Right lobe of liver (tissue), 6 donors: ENCODE results near the gene SNED1. TPM values are rescaled to one million over a fixed set of nuclear protein-coding genes. Genes with fewer than 3 reads are reported as not detected.

Experiments used
- ATAC-seq, 4 donors: fragments of 200-7000 bp; cut with Tn5 transposase; one replicate each; pipeline ENCODE4 v1.9.1; 2020; ENCODE audit warnings: mild to moderate bottlenecking in 4 of 4, moderate library complexity in 4 of 4
- DNase-seq, 3 donors: peaks; one replicate each; pipeline ENCODE4 v3.0.0-alpha.2; 2020
- H3K27ac ChIP-seq, 3 donors: fragments of 200-600 bp; one replicate each; pipeline ENCODE4 v1.8.0; 2022
- H3K27me3 ChIP-seq, 2 donors: fragments of 200-600 bp; one replicate each; pipeline ENCODE4 v1.8.0; 2022
- H3K36me3 ChIP-seq, 4 donors: fragments of 200-600 bp; sonication (generic) in 1 of 4; one replicate each; pipeline versions ENCODE4 v1.5.1 to v1.8.0; 2017 to 2022; ENCODE audit warnings: control low read depth in 1 of 4
- H3K4me1 ChIP-seq, 4 donors: fragments of 200-600 bp; sonication (generic) in 1 of 4; one replicate each; pipeline versions ENCODE4 v1.5.1 to v1.8.0; 2017 to 2022; ENCODE audit warnings: control low read depth in 1 of 4
- H3K4me3 ChIP-seq, 3 donors: fragments of 200-600 bp; one replicate each; pipeline ENCODE4 v1.8.0; 2022
- H3K9me3 ChIP-seq, 4 donors: fragments of 200-600 bp; sonication (generic) in 1 of 4; one replicate each; pipeline versions ENCODE4 v1.5.1 to v1.8.0; 2017 to 2022; ENCODE audit warnings: control low read depth in 1 of 4
- CTCF ChIP-seq, 4 donors: fragments of 200-600 bp in 3 of 4; fragments of 450-650 bp in 1 of 4; IDR thresholded peaks; one replicate each; pipeline versions ENCODE4 v1.5.1 to v1.8.0; 2016 to 2022; ENCODE audit warnings: antibody characterized with exemption in 4 of 4, mild to moderate bottlenecking in 2 of 4
- POLR2A ChIP-seq: fragments of 450-650 bp; IDR thresholded peaks from one replicate; pipeline ENCODE4 v1.6.1; 2017; ENCODE audit warnings: antibody characterized with exemption, mild to moderate bottlenecking
- WGBS: methylation state at CpG from one replicate; pipeline ENCODE4 v1.1.6; 2018; ENCODE audit warnings: low coverage, low lambda C conversion rate; ENCODE audit not compliant: insufficient coverage; ENCODE audit errors: missing lambda C conversion rate; 5-methylcytosine and 5-hydroxymethylcytosine counted together
- intact Hi-C, 2 donors: fragments of 100-400 bp; cut with DNase I; formaldehyde crosslinking; loops; one replicate each; pipeline versions ENCODE4 v1.11.2 to v1.14.1; 2022
- total RNA-seq, 6 experiments: library from RNA; depleted of rRNA in 2 of 6; stranded (reverse); fragments of >200 nt in 2 of 6; fragmentation: NEBNext Ultra II Directional in 3 of 6; extraction: Animal tissue kit (Norgen Biotek cat#: 25700) in 3 of 6; gene quantifications; one replicate each; pipeline versions ENCODE4 v1.1.0 to v1.2.4, GENCODE V29; 2016 to 2023
- donor health status: DM: no; HTN: yes; CAD: no.
- donor health status: DM: no; HTN: no; CAD: no.
- donor health status: DM: no; HTN: no; CAD: no.
- donor health status: DM: no; HTN: yes; CAD: no.
- donor health status: DM: no; HTN: yes; CAD: no.

SNED1 gene
- total RNA-seq, 6 experiments from 2014 or later = 7.4 to 27.8 (median 13.2) TPM

- no peak for TF ChIP-seq POLR2A
- no peak for DNase-seq
- Histone ChIP-seq H3K9me3 (no peaks in the 10 kb centered on the region), H3K27me3 (no peaks in the 10 kb centered on the region), H3K27ac (no peak overlapping the region), H3K4me3 (no peak overlapping the region), H3K36me3 (peaks cover 0 to 46% (median 20%) of the 10 kb centered on the region in 4 donors), H3K4me1 (peaks cover 0 to 15% (median 0%) of the 10 kb centered on the region in 4 donors)
- WGBS = 97% methylated on average over 4 of the region's 4 CpGs
- intact Hi-C loops = no loop called here
- no peak for ATAC-seq
These were observed 86.5 kb downstream of the SNED1 start for GRCh38 chr2:241084856-241085444.

- 84% methylated on average over 19 of the region's 29 CpGs for WGBS
- ATAC-seq = no peak
- DNase-seq = peak in 2 of 3 donors; percentile 11 to 38
These were observed 89.2 kb downstream of the SNED1 start for GRCh38 chr2:241087420-241088268.

GRCh38 chr2:241088376-241088775 is 90.0 kb downstream of the SNED1 start:
- H3K9me3 ChIP-seq = no peaks in the 10 kb centered on the region
- H3K36me3 ChIP-seq = peaks cover 0 to 72% (median 24%) of the 10 kb centered on the region in 4 donors
- TF ChIP-seq POLR2A = no peak
- no peak for TF ChIP-seq CTCF (IDR thresholded peaks at IDR 0.05)
- no peak overlapping the region for H3K27ac ChIP-seq
- H3K4me3 ChIP-seq = no peak overlapping the region
- peaks cover 0 to 12% (median 6%) of the 10 kb centered on the region in 4 donors for H3K4me1 ChIP-seq
- ATAC-seq (peak in 3 of 4 donors; percentile 20 to 52 (median 37)), DNase-seq (peak in 2 of 3 donors; percentile 23 to 36)
- 67% methylated on average over 4 of the region's 8 CpGs for WGBS
- H3K27me3 ChIP-seq = no peaks in the 10 kb centered on the region
- intact Hi-C loops = no loop called here

More at GRCh38 chr2:241087420-241088268, 89.2 kb downstream of the SNED1 start:
- Histone ChIP-seq H3K9me3 (no peaks in the 10 kb centered on the region), H3K4me3 (no peak overlapping the region), H3K27me3 (no peaks in the 10 kb centered on the region), H3K4me1 (peaks cover 0 to 7% (median 3%) of the 10 kb centered on the region in 4 donors), H3K36me3 (peaks cover 0 to 70% (median 24%) of the 10 kb centered on the region in 4 donors), H3K27ac (no peak overlapping the region)
- TF ChIP-seq CTCF (IDR thresholded peaks at IDR 0.05) = no peak
- TF ChIP-seq POLR2A = no peak
- intact Hi-C loops = no loop called here

DNA sequence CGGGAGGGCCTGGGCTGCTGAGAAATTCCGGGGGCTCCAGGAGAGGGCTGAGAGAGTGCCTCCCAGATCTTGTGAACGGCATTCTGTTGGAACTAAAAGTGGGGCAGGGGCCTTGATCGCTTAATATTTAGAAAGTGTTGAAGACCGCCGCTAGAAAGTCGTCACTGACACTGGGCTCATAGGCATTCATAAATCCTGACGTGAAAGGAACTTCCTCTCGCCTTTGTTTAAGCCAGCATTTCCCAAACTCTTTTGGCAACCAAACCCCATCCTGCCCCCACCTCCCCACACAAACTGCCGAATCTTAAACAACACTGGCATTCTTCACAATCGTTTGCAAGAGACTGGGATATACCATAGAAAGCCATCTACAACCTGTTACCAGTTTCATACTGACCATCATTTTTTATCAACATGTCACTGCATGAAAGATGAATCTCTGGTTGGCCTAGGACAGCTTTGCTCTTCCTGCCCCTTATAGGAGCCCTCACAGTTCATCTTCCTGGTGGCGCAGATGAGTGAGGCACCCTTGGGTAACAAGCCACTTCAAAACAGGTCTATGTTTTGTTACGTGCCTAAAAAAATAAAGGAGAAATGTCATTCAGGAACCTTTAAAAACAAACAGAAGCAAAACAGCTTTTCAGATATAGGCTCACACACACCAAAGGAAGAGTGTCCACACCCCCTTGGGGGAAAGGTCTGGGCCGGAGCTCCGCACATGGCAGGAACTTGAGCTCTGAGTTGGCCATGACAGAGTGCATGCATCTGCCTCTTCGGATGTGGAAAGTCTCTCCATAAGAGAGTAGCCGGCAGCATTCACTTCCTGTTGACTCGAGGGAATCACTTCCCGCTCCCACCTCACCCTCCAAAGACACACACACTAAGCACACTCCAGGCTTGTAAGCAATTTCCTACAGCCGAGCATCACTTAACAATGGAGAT is 90.6 kb downstream of the SNED1 start:
- WGBS = 58% methylated on average over 11 of the region's 20 CpGs
- H3K36me3 ChIP-seq = peaks cover 0 to 74% (median 24%) of the 10 kb centered on the region in 4 donors
- TF ChIP-seq POLR2A = no peak
- no peak for TF ChIP-seq CTCF (IDR thresholded peaks at IDR 0.05)
- H3K27me3 ChIP-seq = no peaks in the 10 kb centered on the region
- no peak overlapping the region for H3K4me3 ChIP-seq
- intact Hi-C loops = no loop called here
- peak in 3 of 4 donors; percentile 7 to 44 (median 26) for ATAC-seq
- H3K27ac ChIP-seq = no peak overlapping the region
- peak in 1 of 3 donors; percentile 29 for DNase-seq
- H3K4me1 ChIP-seq = peaks cover 0 to 18% (median 9%) of the 10 kb centered on the region in 4 donors
- H3K9me3 ChIP-seq = no peaks in the 10 kb centered on the region
